ENCODE results near the gene TTC39C. TPM values are rescaled to one million over a fixed set of nuclear protein-coding genes. Genes with fewer than 3 reads are reported as not detected.

Gene TTC39C
- total RNA-seq, 1 donor from 2014 or later, result 23.5 TPM

- H3K27me3 Mint-ChIP-seq (ENCODE audit: low read depth), result no peaks in the 10 kb centered on the region
- H3K9me3 Mint-ChIP-seq, result no peaks in the 10 kb centered on the region
- no peak overlapping the region for H3K4me3 Mint-ChIP-seq
- peaks cover 10% of the 10 kb centered on the region for H3K36me3 Mint-ChIP-seq (ENCODE audit: low read depth)
- DNase-seq (ENCODE audit: low read depth, low spot score), result no peak
- H3K27ac Mint-ChIP-seq (ENCODE audit: unreplicated experiment), result no peak overlapping the region
- TF ChIP-seq CTCF (conservative IDR thresholded peaks at IDR 0.05), result no peak
- H3K4me1 Mint-ChIP-seq, result peaks cover 6% of the 10 kb centered on the region
Observed at GRCh38 chr18:24060644-24061043, 46.1 kb downstream of the TTC39C start.

GRCh38 chr18:24063121-24063731 is 48.7 kb downstream of the TTC39C start:
- peaks cover 14% of the 10 kb centered on the region for H3K36me3 Mint-ChIP-seq (ENCODE audit: low read depth)
- no peak for TF ChIP-seq CTCF (conservative IDR thresholded peaks at IDR 0.05)
- no peaks in the 10 kb centered on the region for H3K4me1 Mint-ChIP-seq
- no peaks in the 10 kb centered on the region for H3K9me3 Mint-ChIP-seq
- H3K27ac Mint-ChIP-seq (ENCODE audit: unreplicated experiment), result no peak overlapping the region
- no peaks in the 10 kb centered on the region for H3K27me3 Mint-ChIP-seq (ENCODE audit: low read depth)
- no peak for DNase-seq (ENCODE audit: low read depth, low spot score)
- no peak overlapping the region for H3K4me3 Mint-ChIP-seq

- DNase-seq (ENCODE audit: low read depth, low spot score), result no peak
- no peaks in the 10 kb centered on the region for H3K9me3 Mint-ChIP-seq
- no peaks in the 10 kb centered on the region for H3K27me3 Mint-ChIP-seq (ENCODE audit: low read depth)
- H3K36me3 Mint-ChIP-seq (ENCODE audit: low read depth), result peaks cover 11% of the 10 kb centered on the region
- H3K27ac Mint-ChIP-seq (ENCODE audit: unreplicated experiment), result no peak overlapping the region
- TF ChIP-seq CTCF (conservative IDR thresholded peaks at IDR 0.05), result no peak
- no peak overlapping the region for H3K4me3 Mint-ChIP-seq
- H3K4me1 Mint-ChIP-seq, result no peaks in the 10 kb centered on the region
Observed at GRCh38 chr18:24064391-24065100, 50.0 kb downstream of the TTC39C start.

GRCh38 chr18:24065906-24066305 is 51.4 kb downstream of the TTC39C start:
- Mint-ChIP-seq H3K27ac (ENCODE audit: unreplicated experiment) (no peak overlapping the region), H3K4me1 (no peaks in the 10 kb centered on the region), H3K27me3 (ENCODE audit: low read depth) (no peaks in the 10 kb centered on the region), H3K9me3 (no peaks in the 10 kb centered on the region), H3K36me3 (ENCODE audit: low read depth) (peaks cover 9% of the 10 kb centered on the region), H3K4me3 (no peak overlapping the region)
- DNase-seq (ENCODE audit: low read depth, low spot score), result no peak
- TF ChIP-seq CTCF (conservative IDR thresholded peaks at IDR 0.05), result no peak

- no peak for TF ChIP-seq CTCF (conservative IDR thresholded peaks at IDR 0.05)
- H3K27ac Mint-ChIP-seq (ENCODE audit: unreplicated experiment), result no peak overlapping the region
- H3K27me3 Mint-ChIP-seq (ENCODE audit: low read depth), result no peaks in the 10 kb centered on the region
- no peak overlapping the region for H3K4me3 Mint-ChIP-seq
- no peak for DNase-seq (ENCODE audit: low read depth, low spot score)
- H3K4me1 Mint-ChIP-seq, result no peaks in the 10 kb centered on the region
- H3K9me3 Mint-ChIP-seq, result peaks cover under 1% of the 10 kb centered on the region
- H3K36me3 Mint-ChIP-seq (ENCODE audit: low read depth), result peaks cover 14% of the 10 kb centered on the region
Observed at GRCh38 chr18:24068945-24069693, 54.6 kb downstream of the TTC39C start.

All from neural crest cell (in vitro differentiated cells).